ENCODE results near the gene USP6NL. TPM values are rescaled to one million over a fixed set of nuclear protein-coding genes. Genes with fewer than 3 reads are reported as not detected.

The USP6NL gene
- polyA plus RNA-seq (2012; ENCODE audit: missing spikeins) = 10.6 TPM

DNA sequence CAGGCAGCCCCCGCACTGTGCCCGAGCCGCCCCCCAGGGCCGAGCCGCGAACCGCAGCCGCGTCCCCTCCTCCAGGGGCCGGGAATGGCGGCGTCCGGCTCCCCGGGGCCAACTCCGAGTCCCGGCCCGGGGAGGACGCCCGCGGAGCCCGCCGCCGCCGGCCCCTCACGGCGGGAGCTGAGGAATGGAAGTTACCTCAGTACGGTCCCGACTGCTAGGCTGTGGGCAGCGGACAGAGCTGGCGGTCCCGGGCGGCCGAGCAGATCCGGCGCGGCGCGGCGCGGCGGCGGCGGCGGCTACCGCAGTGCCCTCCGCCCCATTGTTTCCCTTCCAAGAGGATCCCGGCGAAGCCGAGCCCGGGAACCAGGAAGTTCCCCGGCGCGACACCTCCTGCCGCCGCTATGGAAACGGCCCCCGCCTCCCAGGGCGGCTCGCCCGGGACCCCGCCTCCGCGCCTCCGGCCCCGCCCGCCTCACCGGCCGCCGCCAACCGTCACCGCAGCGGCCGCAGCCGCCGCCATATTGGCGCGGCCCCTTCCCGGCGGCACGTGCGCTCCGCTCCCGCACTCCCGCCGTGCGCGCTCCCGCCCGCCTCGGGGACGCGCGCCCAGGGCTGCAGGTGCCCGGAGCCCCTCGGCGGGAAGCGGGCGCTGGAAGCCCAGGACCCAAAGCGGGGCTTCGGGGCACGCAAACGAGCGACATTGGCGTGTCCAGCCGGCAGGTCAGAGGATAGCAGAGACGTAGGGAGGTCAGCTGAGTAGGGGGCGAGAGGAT is at the start of gene USP6NL:
USP6NL (minus strand) TSS at position 403 of the 773 bp plus-strand sequence. CDS start 14,016 bp downstream, outside the sequence.
- peak; percentile 56; the same call in 1 of the 2 replicates for TF ChIP-seq POLR2A (IDR thresholded peaks at IDR 0.05; ENCODE audit: low read depth, low read length)
- no peak for TF ChIP-seq POLR2AphosphoS5 (IDR thresholded peaks at IDR 0.05; ENCODE audit: low read depth, low read length)
- peak; percentile 79 for FAIRE-seq
- peak; percentile 42 for DNase-seq (ENCODE audit: insufficient read length)

DNA sequence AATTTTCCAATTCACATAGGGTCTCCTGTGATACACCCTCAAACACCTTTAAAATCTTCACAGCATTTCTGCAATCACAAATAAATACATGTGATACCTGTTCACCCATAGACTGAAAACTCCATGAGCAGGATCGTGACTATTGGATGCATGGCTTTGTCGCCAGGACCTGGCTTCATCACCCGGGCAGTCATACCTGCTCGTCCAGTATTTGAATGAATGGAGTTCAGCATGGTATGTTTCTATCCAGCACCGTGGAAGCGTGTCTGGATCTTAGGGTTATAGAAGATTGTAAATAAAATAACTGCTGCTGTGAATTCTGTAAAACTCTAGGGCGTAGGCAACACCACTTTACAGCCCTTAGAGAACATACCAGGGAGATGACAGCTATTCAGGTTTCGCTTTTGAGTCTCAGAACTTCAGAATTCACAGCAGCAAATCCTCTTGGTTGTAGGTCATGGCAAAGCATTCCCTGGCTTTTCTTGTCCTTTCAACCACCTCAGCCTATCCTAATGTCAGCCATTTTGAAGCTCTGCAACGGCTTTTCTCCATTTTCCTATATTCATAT is 47.4 kb upstream of the USP6NL start:
- FAIRE-seq (no peak), DNase-seq (ENCODE audit: insufficient read length) (no peak)
- no peak for TF ChIP-seq POLR2A (IDR thresholded peaks at IDR 0.05; ENCODE audit: low read depth, low read length)
- no peak for TF ChIP-seq TAF1 (IDR thresholded peaks at IDR 0.05; ENCODE audit: borderline replicate concordance, low read depth, low read length)
- TF ChIP-seq POLR2AphosphoS5 (IDR thresholded peaks at IDR 0.05; ENCODE audit: low read depth, low read length) = no peak

DNA sequence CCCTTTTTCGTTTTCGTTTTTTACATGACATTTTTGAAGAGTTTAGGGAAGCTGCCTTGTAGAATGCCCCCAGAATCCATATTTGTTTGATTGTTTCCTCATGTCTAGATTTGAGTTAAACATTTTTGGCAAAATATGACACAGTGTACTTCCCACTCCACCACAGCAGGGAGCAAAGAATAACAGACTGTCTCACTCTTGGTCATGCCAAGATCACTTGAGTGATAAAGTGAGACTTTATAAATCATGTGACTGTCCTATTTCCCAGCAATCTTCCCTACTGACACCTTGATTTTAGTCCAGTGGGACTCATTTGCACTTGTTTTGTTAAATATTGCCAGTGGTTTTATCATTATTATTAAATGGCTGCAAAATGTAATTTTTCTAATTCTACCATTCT is 44.4 kb upstream of the USP6NL start:
- DNase-seq (ENCODE audit: insufficient read length) (no peak), FAIRE-seq (no peak)
- no peak for TF ChIP-seq POLR2A (IDR thresholded peaks at IDR 0.05; ENCODE audit: low read depth, low read length)
- no peak for TF ChIP-seq TAF1 (IDR thresholded peaks at IDR 0.05; ENCODE audit: borderline replicate concordance, low read depth, low read length)
- TF ChIP-seq POLR2AphosphoS5 (IDR thresholded peaks at IDR 0.05; ENCODE audit: low read depth, low read length) = no peak

DNA sequence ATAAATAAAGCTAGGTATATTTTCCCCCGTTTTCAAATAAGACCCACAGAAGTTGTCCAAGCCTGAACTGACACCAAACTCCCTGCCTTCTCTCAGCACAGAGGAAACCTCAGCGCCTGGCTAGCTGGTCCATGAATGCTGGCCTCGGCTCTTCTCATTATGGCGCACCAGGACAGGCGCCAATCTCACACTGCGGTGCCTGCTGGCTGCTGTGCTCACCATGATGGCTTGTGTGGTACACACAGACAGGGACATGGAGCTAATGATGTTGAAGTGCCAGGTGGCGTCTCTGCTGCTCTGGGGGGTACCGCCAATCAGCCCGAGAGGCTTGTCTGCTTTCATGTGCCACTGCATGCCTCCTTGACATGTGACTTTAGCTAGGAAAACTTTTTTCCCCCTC is 43.2 kb upstream of the USP6NL start:
- TF ChIP-seq TAF1 (IDR thresholded peaks at IDR 0.05; ENCODE audit: borderline replicate concordance, low read depth, low read length) (no peak), POLR2AphosphoS5 (IDR thresholded peaks at IDR 0.05; ENCODE audit: low read depth, low read length) (no peak), POLR2A (IDR thresholded peaks at IDR 0.05; ENCODE audit: low read depth, low read length) (no peak)
- FAIRE-seq (no peak), DNase-seq (ENCODE audit: insufficient read length) (no peak)

DNA sequence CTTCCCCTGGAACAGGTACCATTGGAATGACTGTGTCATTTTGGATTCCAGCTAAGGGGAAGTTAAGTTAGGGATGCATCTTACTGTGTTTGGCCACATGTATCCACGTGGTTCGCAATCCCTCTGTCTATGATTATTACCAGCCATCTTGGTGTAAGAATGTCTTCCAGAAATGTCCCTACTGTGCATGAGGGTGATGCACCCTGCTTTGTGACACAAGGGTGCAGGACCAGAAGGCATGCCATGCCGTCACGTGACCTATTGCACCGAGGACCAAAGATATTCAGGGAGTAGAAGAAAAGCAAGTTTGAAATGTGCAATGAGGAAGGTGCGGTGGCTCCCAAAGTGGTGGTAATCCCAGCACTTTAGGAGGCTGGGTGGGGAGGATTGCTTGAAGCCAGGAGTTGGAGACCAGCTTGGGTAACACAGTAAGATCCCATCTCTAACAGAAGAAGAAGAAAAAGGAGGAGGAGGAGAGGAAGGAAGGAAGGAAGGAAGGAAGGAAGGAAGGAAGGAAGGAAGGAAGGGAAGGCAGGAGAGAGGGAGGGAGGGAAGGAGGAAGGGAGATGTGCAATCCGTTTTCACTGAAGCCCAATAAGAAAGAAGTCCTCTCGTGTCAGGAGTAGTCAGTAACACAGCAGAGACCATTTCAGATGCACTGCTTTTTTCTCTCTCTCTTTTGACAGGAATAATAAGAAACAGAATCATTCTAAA is 42.5 kb upstream of the USP6NL start:
- no peak for FAIRE-seq
- no peak for DNase-seq (ENCODE audit: insufficient read length)
- no peak for TF ChIP-seq POLR2AphosphoS5 (IDR thresholded peaks at IDR 0.05; ENCODE audit: low read depth, low read length)
- no peak for TF ChIP-seq TAF1 (IDR thresholded peaks at IDR 0.05; ENCODE audit: borderline replicate concordance, low read depth, low read length)
- no peak for TF ChIP-seq POLR2A (IDR thresholded peaks at IDR 0.05; ENCODE audit: low read depth, low read length)

DNA sequence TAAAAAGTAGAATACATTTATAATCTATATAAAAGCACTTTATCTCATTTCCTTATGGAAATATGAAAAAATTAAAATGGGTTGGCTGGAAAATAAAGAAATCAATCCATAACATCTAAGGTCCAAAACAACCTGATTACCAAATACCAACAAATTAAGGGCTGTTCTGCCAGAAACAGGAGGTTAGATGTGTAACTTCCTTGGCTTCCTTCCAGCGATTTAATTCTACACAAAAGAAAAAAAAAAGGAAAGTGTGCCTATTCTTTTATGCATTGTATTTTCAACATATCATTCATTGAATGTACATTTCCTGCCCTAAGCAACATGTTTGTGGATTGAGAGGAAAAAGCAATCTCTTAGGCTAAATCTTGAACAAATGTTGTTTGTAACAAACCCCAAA is 36.2 kb upstream of the USP6NL start:
- DNase-seq (ENCODE audit: insufficient read length) (no peak), FAIRE-seq (no peak)
- TF ChIP-seq POLR2A (IDR thresholded peaks at IDR 0.05; ENCODE audit: low read depth, low read length) (no peak), POLR2AphosphoS5 (IDR thresholded peaks at IDR 0.05; ENCODE audit: low read depth, low read length) (no peak), TAF1 (IDR thresholded peaks at IDR 0.05; ENCODE audit: borderline replicate concordance, low read depth, low read length) (no peak)

DNA sequence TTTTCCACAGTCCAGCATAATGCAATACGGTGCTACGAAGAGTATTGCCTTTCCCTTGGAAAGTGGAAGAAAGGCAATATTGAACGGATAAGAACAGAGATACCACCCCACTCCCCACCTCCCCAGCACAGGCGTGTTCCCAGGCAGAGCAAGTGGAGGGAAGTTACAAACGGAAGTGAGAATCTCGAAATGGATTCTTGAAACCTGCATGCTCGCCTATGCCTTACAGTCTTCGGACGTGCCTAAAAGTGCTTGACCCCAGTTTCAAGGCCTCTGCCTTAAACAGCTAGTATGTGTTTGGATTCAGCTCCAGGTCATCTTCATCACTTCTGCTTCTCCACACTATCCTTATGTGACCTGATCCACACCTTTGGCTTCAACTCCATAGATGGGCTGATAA is 35.0 kb upstream of the USP6NL start:
- peak; percentile 53 for FAIRE-seq
- no peak for DNase-seq (ENCODE audit: insufficient read length)
- TF ChIP-seq POLR2AphosphoS5 (IDR thresholded peaks at IDR 0.05; ENCODE audit: low read depth, low read length) (no peak), POLR2A (IDR thresholded peaks at IDR 0.05; ENCODE audit: low read depth, low read length) (no peak), TAF1 (IDR thresholded peaks at IDR 0.05; ENCODE audit: borderline replicate concordance, low read depth, low read length) (no peak)

DNA sequence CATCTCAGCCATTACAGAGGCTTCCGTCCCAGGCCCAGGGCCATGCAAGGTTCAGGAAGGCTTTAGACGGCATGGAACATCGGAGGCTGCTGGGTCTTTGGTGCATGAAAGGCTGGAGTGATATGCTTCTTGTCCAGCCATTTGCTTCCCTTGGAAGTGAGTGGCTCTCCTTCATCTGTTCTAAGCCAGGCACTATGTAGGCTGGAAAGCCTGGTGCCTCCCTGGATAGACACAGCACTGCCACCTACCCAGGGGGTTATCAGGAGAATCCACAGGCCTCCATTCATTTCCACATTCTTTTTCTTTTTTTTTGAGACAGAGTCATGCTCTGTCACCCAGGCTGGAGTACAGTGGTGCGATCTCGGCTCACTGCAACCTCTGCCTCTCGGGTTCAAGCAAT is 31.6 kb upstream of the USP6NL start:
- DNase-seq (ENCODE audit: insufficient read length) = no peak
- no peak for FAIRE-seq
- TF ChIP-seq POLR2A (IDR thresholded peaks at IDR 0.05; ENCODE audit: low read depth, low read length) (no peak), POLR2AphosphoS5 (IDR thresholded peaks at IDR 0.05; ENCODE audit: low read depth, low read length) (no peak), TAF1 (IDR thresholded peaks at IDR 0.05; ENCODE audit: borderline replicate concordance, low read depth, low read length) (no peak)

DNA sequence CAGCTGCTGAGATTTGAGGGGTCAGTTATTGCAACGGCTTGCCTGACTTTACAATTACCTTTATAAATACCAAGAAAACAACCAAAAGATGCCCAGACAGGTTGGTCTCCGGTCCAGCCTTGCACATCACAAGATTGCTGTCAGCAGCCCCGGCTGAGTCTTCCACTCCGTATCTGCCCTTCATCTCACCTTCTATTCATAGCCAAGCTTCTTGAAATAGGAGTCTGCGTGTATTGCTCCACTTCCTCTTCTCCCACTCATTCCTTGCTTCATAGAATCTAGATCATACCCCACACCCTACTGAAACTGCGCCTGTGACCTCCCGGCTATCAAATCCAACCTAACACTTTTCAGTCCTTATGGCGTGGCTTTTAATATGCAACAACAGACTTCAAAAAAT is 31.1 kb upstream of the USP6NL start:
- DNase-seq (ENCODE audit: insufficient read length) = no peak
- no peak for FAIRE-seq

DNA sequence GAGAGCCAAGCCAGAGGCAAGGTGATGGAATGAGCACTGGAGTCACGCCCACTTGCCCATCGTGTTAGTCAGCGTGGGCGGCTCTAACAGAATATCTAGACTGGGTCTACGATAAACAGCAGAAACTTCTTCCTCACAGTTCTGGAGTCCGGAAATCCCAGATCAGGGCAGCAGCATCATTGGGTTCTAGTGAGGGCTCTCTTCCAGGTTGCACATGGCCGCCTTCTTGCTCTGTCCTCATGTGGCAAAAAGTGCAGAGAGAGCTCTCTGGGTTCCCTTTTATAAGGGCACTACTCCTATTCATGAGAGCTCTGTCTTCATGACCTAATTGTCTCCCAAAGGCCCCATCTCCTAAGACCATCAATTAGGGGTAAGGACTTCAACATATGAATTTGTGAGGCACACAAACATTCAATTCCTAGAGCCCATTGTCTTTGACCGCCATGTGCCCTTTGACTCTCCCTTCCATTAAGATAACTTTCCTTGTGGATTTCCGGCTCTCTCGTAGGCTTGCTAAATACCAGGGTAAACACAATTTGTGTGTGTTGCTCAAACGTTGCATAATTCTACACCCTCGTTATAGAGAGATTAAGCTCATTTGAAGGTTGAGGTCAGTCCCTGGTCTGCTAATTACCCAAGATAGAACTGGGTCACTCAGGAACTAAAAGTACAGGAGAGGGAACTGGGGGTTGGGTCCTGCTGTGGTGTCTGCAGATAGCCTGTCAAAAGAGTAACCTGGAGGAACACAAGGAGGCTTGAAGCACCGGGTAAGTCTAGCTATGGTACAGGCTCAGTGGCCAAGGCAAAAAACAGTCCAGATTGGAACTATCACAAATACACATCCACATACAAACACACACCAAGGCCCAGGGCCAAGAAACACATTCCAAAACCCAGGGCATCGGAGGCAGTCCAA is 28.7 kb upstream of the USP6NL start:
- TF ChIP-seq POLR2AphosphoS5 (IDR thresholded peaks at IDR 0.05; ENCODE audit: low read depth, low read length) = no peak
- DNase-seq (ENCODE audit: insufficient read length) (no peak), FAIRE-seq (no peak)

More for the DNA sequence above, 31.1 kb upstream of the USP6NL start:
- no peak for TF ChIP-seq POLR2A (IDR thresholded peaks at IDR 0.05; ENCODE audit: low read depth, low read length)
- TF ChIP-seq TAF1 (IDR thresholded peaks at IDR 0.05; ENCODE audit: borderline replicate concordance, low read depth, low read length) = no peak
- no peak for TF ChIP-seq POLR2AphosphoS5 (IDR thresholded peaks at IDR 0.05; ENCODE audit: low read depth, low read length)

DNA sequence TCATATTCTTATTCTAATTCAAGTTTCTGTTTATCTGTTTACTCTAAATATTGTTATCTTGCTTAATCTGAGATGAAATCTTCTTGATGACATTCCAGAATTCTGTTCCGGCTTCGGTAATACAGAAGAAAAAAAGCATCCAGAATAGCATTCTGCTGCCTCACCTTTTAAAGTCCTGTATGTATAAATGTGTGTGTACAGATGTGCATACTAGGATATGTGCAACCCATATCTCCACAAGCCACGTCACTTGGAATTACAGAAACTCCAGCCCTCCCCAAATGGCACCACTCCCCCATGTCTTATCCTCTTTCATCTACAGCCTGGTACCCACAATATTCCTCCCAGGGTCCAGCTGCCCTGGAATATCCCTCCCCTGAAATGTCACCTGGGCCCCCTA is 27.9 kb upstream of the USP6NL start:
- TF ChIP-seq POLR2AphosphoS5 (IDR thresholded peaks at IDR 0.05; ENCODE audit: low read depth, low read length) (no peak), TAF1 (IDR thresholded peaks at IDR 0.05; ENCODE audit: borderline replicate concordance, low read depth, low read length) (no peak), POLR2A (IDR thresholded peaks at IDR 0.05; ENCODE audit: low read depth, low read length) (no peak)
- DNase-seq (ENCODE audit: insufficient read length) (no peak), FAIRE-seq (no peak)

Data from GM12892 (cell line).